HAP-1 (cell line): ENCODE measurements around the gene IL36B.

ENCODE experiments used
- DNase-seq, 2 experiments: peaks; one replicate each; pipeline ENCODE4 v3.0.0-alpha.2; 2016 to 2020; ENCODE audit warnings: low spot score in 2 of 2
- H3K27me3 ChIP-seq: fragments of 250-450 bp; sonication (Bioruptor Pico); 2 replicates; pipeline ENCODE4 v1.5.1; 2020; ENCODE audit warnings: low read depth, mild to moderate bottlenecking, moderate library complexity
- H3K36me3 ChIP-seq: fragments of 250-450 bp; sonication (Bioruptor Pico); replicated peaks from 2 replicates; pipeline ENCODE4 v1.5.1; 2020; ENCODE audit warnings: mild to moderate bottlenecking
- H3K4me1 ChIP-seq: fragments of 250-450 bp; sonication (Bioruptor Pico); 2 replicates; pipeline ENCODE4 v1.5.1; 2020; ENCODE audit warnings: mild to moderate bottlenecking
- H3K4me3 ChIP-seq: fragments of 250-450 bp; sonication (Bioruptor Pico); 2 replicates; pipeline ENCODE4 v1.5.1; 2020; ENCODE audit warnings: mild to moderate bottlenecking, moderate library complexity
- H3K9me3 ChIP-seq: fragments of 250-450 bp; sonication (Bioruptor Pico); 2 replicates; pipeline ENCODE4 v1.5.1; 2020; ENCODE audit warnings: mild to moderate bottlenecking, moderate library complexity
- in situ Hi-C: fragments of 300-500 bp; cut with MboI; formaldehyde crosslinking; loops from 3 replicates; pipeline ENCODE4 v1.14.3; 2020; ENCODE audit warnings: low sequenced_read_pairs, inconsistent platforms, mixed read lengths

Gene IL36B

DNA sequence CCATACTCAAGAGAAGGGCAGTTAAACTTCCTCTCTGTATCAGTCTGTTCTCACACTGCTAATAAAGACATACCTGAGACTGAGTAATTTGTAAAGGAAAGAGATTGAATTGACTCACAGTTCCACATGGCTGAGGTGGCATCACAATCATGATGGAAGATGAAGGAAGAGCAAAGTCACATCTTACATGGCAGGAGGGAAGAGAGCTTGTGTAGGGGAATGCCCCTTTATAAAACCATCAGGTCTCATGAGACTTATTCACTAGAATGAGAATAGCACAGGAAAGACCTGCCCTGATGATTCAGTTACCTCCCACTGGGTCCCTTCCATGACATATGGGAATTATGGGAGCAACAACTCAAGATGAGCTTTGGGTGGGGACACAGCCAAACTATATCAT lies 1.4 kb upstream of the IL36B start:
- no peaks in the 10 kb centered on the region; the same call in 1 of the 2 replicates for H3K9me3 ChIP-seq
- H3K27me3 ChIP-seq: no peaks in the 10 kb centered on the region
- no peaks in the 10 kb centered on the region for H3K36me3 ChIP-seq
- no peak overlapping the region for H3K4me3 ChIP-seq
- DNase-seq: no peak
- in situ Hi-C loops: no loop called here
- H3K4me1 ChIP-seq: no peaks in the 10 kb centered on the region

DNA sequence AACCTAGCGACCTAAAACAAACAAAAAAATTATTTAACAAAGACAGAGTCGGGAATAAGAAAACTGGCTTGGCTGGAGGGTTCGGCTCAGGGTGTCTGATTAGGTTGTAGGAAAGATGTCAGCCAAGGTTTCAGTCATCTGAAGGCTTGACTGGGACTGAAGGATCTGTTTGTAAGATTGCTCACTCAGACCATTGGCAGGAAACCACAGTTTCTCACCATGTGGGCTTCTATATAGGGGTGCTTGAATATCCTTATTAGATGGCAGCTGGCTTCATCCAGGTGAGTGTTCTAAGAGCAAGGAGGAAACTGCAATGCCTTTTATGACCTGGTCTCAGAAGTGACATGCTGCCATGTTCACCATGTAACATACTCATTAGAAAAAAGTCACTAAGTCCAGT lies 999 bp upstream of the IL36B start:
- in situ Hi-C loops: no loop called here

GRCh38 chr2:113050921-113051895 lies 1.5 kb downstream of the IL36B start:
- in situ Hi-C loops: no loop called here
- H3K27me3 ChIP-seq: no peaks in the 10 kb centered on the region
- no peaks in the 10 kb centered on the region for H3K36me3 ChIP-seq
- no peak for DNase-seq
- no peak overlapping the region for H3K4me3 ChIP-seq
- no peaks in the 10 kb centered on the region for H3K4me1 ChIP-seq
- no peaks in the 10 kb centered on the region; the same call in 1 of the 2 replicates for H3K9me3 ChIP-seq

More for the DNA sequence above, 999 bp upstream of the IL36B start:
- H3K4me3 ChIP-seq: no peak overlapping the region
- no peaks in the 10 kb centered on the region for H3K4me1 ChIP-seq
- no peaks in the 10 kb centered on the region for H3K36me3 ChIP-seq
- DNase-seq: no peak
- H3K9me3 ChIP-seq: no peaks in the 10 kb centered on the region; the same call in 1 of the 2 replicates
- H3K27me3 ChIP-seq: no peaks in the 10 kb centered on the region

GRCh38 chr2:113046465-113046864 lies 6.2 kb downstream of the IL36B start:
- H3K36me3 ChIP-seq: no peaks in the 10 kb centered on the region
- H3K9me3 ChIP-seq: no peaks in the 10 kb centered on the region
- H3K27me3 ChIP-seq: peaks cover 2% of the 10 kb centered on the region; the same call in 1 of the 2 replicates
- in situ Hi-C loops: no loop called here
- no peak for DNase-seq
- no peak overlapping the region for H3K4me3 ChIP-seq
- H3K4me1 ChIP-seq: no peaks in the 10 kb centered on the region

GRCh38 chr2:113041871-113042270 lies 10.8 kb downstream of the IL36B start:
- H3K27me3 ChIP-seq: peaks cover 2% of the 10 kb centered on the region; the same call in 1 of the 2 replicates
- H3K4me1 ChIP-seq: no peaks in the 10 kb centered on the region
- in situ Hi-C loops: no loop called here
- no peaks in the 10 kb centered on the region for H3K9me3 ChIP-seq
- no peak for DNase-seq
- H3K36me3 ChIP-seq: no peaks in the 10 kb centered on the region
- H3K4me3 ChIP-seq: no peak overlapping the region

GRCh38 chr2:113039719-113040118 lies 12.9 kb downstream of the IL36B start:
- Histone ChIP-seq H3K4me3 (no peak overlapping the region), H3K27me3 (no peaks in the 10 kb centered on the region), H3K4me1 (no peaks in the 10 kb centered on the region), H3K36me3 (no peaks in the 10 kb centered on the region), H3K9me3 (no peaks in the 10 kb centered on the region)
- DNase-seq: no peak
- in situ Hi-C loops: no loop called here

DNA sequence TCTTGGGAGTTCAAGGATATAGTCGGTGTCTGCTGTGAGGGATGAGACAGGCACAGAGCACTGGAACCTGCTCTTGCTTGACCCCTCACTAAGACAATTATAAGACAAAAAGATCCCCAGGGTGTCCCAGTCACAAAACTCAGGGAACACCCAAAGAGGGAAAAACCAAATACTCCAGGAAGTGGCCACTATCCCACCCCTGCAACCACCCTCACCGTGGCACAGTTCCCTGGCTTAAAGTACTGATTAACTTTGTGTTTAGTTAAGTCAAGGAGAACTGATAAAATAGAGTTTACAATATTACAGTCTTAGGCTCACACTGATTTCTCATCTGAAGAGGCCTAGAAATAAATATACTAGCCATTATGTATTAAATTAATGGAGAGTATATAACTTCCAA lies 13.5 kb downstream of the IL36B start:
- no peak for DNase-seq
- Histone ChIP-seq H3K4me1 (no peaks in the 10 kb centered on the region), H3K4me3 (no peak overlapping the region), H3K36me3 (no peaks in the 10 kb centered on the region), H3K9me3 (no peaks in the 10 kb centered on the region), H3K27me3 (no peaks in the 10 kb centered on the region)
- in situ Hi-C loops: no loop called here

GRCh38 chr2:113038291-113038690 lies 14.4 kb downstream of the IL36B start:
- Histone ChIP-seq H3K27me3 (no peaks in the 10 kb centered on the region), H3K4me1 (no peaks in the 10 kb centered on the region), H3K9me3 (no peaks in the 10 kb centered on the region), H3K4me3 (no peak overlapping the region), H3K36me3 (no peaks in the 10 kb centered on the region)
- in situ Hi-C loops: no loop called here
- DNase-seq: no peak

- Histone ChIP-seq H3K36me3 (no peaks in the 10 kb centered on the region), H3K4me3 (no peak overlapping the region), H3K27me3 (no peaks in the 10 kb centered on the region), H3K4me1 (no peaks in the 10 kb centered on the region), H3K9me3 (no peaks in the 10 kb centered on the region)
- DNase-seq: no peak
- in situ Hi-C loops: no loop called here
These were observed 15.9 kb downstream of the IL36B start for GRCh38 chr2:113036763-113037162.

DNA sequence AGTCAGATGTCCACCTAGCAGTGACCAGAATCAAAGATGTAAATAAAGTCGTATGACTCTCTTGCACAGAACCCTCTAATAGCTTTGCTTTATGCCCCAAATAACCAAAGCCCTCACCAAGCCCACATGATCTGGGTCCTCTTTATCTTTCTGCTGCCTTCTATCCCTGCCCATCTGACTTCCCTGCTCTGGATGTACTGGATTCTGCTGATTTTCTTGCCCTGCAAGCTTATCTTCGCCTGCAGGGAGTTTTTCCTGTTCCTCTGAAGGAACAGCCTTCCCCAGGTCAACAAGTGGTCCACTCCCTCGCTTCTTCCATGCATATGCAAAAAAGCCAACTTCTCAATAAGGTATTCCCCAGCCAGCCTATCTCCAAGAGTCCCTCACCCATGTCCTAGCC lies 18.7 kb downstream of the IL36B start:
- in situ Hi-C loops: no loop called here
- no peak for DNase-seq
- no peaks in the 10 kb centered on the region for H3K27me3 ChIP-seq
- no peaks in the 10 kb centered on the region for H3K4me1 ChIP-seq
- H3K4me3 ChIP-seq: no peak overlapping the region
- no peaks in the 10 kb centered on the region for H3K36me3 ChIP-seq
- no peaks in the 10 kb centered on the region for H3K9me3 ChIP-seq

GRCh38 chr2:113032737-113033136 lies 19.9 kb downstream of the IL36B start:
- no peaks in the 10 kb centered on the region for H3K36me3 ChIP-seq
- H3K27me3 ChIP-seq: no peaks in the 10 kb centered on the region
- in situ Hi-C loops: no loop called here
- H3K4me1 ChIP-seq: no peaks in the 10 kb centered on the region
- no peaks in the 10 kb centered on the region for H3K9me3 ChIP-seq
- no peak for DNase-seq
- H3K4me3 ChIP-seq: no peak overlapping the region

- no peak overlapping the region for H3K4me3 ChIP-seq
- no peak for DNase-seq
- peaks cover 2% of the 10 kb centered on the region; the same call in 1 of the 2 replicates for H3K27me3 ChIP-seq
- no peaks in the 10 kb centered on the region for H3K4me1 ChIP-seq
- in situ Hi-C loops: no loop called here
- H3K36me3 ChIP-seq: no peaks in the 10 kb centered on the region
- H3K9me3 ChIP-seq: no peaks in the 10 kb centered on the region
These were observed 24.6 kb downstream of the IL36B start for GRCh38 chr2:113028112-113028511.

DNA sequence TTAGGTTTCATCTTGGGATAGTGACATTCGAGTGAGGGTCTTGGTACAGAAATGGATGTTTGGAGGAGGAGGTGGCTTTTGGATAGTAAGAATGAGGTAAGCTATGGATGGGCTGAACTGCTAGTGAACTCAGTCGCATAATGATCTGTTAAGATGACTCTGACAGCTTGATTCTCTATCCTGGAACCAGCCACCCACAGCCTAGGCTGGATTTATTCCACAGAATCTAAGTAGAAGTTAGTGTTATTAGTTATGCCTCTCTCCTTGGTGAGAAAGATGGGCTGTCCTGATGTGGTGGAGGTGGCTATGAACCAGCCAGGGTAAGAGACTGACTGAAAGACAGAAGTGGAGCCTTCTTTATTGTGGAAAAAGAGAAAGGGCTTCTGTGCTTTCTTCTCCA lies 25.0 kb downstream of the IL36B start:
- Histone ChIP-seq H3K4me1 (no peaks in the 10 kb centered on the region), H3K9me3 (no peaks in the 10 kb centered on the region), H3K4me3 (no peak overlapping the region), H3K36me3 (no peaks in the 10 kb centered on the region), H3K27me3 (peaks cover 3% of the 10 kb centered on the region; the same call in 1 of the 2 replicates)
- no peak for DNase-seq
- in situ Hi-C loops: no loop called here

DNA sequence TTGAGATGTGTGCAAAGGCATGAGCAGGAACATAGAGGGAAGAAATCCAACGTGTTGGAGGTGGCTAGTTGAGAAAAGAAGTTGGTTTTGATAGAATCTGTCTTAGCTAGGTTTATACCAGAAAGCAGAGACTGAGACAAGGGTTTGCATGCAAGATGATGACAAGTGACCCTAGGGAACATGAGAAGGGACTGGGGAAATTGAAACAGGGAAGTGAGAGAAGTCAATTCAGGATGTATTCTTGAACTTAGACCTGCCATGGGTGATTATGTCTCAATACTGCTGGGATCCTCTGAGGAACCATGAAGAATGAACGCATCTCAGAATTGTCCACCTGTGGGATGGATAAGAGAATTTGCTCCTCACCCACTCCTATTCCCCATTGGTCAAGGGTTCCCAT lies 26.9 kb downstream of the IL36B start:
- no peak overlapping the region for H3K4me3 ChIP-seq
- in situ Hi-C loops: no loop called here
- peaks cover 7% of the 10 kb centered on the region; the same call in 1 of the 2 replicates for H3K27me3 ChIP-seq
- no peaks in the 10 kb centered on the region for H3K36me3 ChIP-seq
- DNase-seq: no peak
- H3K9me3 ChIP-seq: no peaks in the 10 kb centered on the region
- H3K4me1 ChIP-seq: no peaks in the 10 kb centered on the region
